ENCODE results near the gene CEP192.
"Not testable (repeated sequence)": the region's sequence is repeated elsewhere in the genome, so short reads cannot be mapped to it uniquely, and the experiment has no call there.

Gene CEP192

GRCh38 chr18:12990967-12991820, at the start of gene CEP192:
Gene CEP192, plus strand, starts transcription at chr18:12991362. Its CDS starts 8,063 bp downstream, at chr18:12999425.
- DNase-seq (ENCODE audit: low read depth in 1 of 2, low spot score in 1 of 2): peak; percentile 90 to 94

- no peak for DNase-seq (ENCODE audit: low read depth in 1 of 2, low spot score in 1 of 2)
These were observed 47.9 kb upstream of the CEP192 start for GRCh38 chr18:12943215-12943614.

GRCh38 chr18:12944709-12945108, 46.5 kb upstream of the CEP192 start:
- no peak for DNase-seq (ENCODE audit: low read depth in 1 of 2, low spot score in 1 of 2)

- DNase-seq (ENCODE audit: low read depth in 1 of 2, low spot score in 1 of 2): no peak
These were observed 44.4 kb upstream of the CEP192 start for GRCh38 chr18:12946549-12947284.

- peak; percentile 99 for DNase-seq (ENCODE audit: low read depth in 1 of 2, low spot score in 1 of 2)
These were observed 43.7 kb upstream of the CEP192 start, which contains the start of gene SEH1L for GRCh38 chr18:12947285-12948049. Gene SEH1L, plus strand, starts transcription at chr18:12948011. Its CDS starts 111 bp downstream, at chr18:12948122.

GRCh38 chr18:12948050-12948804, 42.9 kb upstream of the CEP192 start:
- peak; percentile 96 to 97 for DNase-seq (ENCODE audit: low read depth in 1 of 2, low spot score in 1 of 2)

- no peak for DNase-seq (ENCODE audit: low read depth in 1 of 2, low spot score in 1 of 2)
These were observed 32.7 kb upstream of the CEP192 start for GRCh38 chr18:12958478-12958877.

GRCh38 chr18:12960395-12960794, 30.8 kb upstream of the CEP192 start:
- DNase-seq (ENCODE audit: low read depth in 1 of 2, low spot score in 1 of 2): no peak

GRCh38 chr18:12960853-12961397, 30.2 kb upstream of the CEP192 start:
- no peak for DNase-seq (ENCODE audit: low read depth in 1 of 2, low spot score in 1 of 2)

- DNase-seq (ENCODE audit: low read depth in 1 of 2, low spot score in 1 of 2): no peak
These were observed 28.1 kb upstream of the CEP192 start for GRCh38 chr18:12963069-12963468.

- no peak for DNase-seq (ENCODE audit: low read depth in 1 of 2, low spot score in 1 of 2)
These were observed 23.0 kb upstream of the CEP192 start for GRCh38 chr18:12968115-12968514.

- DNase-seq (ENCODE audit: low read depth in 1 of 2, low spot score in 1 of 2): no peak
These were observed 22.5 kb upstream of the CEP192 start for GRCh38 chr18:12968619-12969018.

- DNase-seq (ENCODE audit: low read depth in 1 of 2, low spot score in 1 of 2): no peak
These were observed 17.5 kb upstream of the CEP192 start for GRCh38 chr18:12973562-12974213.

GRCh38 chr18:12975488-12975887, 15.7 kb upstream of the CEP192 start:
- DNase-seq (ENCODE audit: low read depth in 1 of 2, low spot score in 1 of 2): no peak

- no peak for DNase-seq (ENCODE audit: low read depth in 1 of 2, low spot score in 1 of 2)
These were observed 14.9 kb upstream of the CEP192 start for GRCh38 chr18:12976305-12976704.

GRCh38 chr18:12980065-12980464, 11.1 kb upstream of the CEP192 start:
- DNase-seq (ENCODE audit: low read depth in 1 of 2, low spot score in 1 of 2): not testable (repeated sequence)

- no peak for DNase-seq (ENCODE audit: low read depth in 1 of 2, low spot score in 1 of 2)
These were observed 1.6 kb upstream of the CEP192 start for GRCh38 chr18:12989397-12990122.

GRCh38 chr18:12990123-12990475, 1.1 kb upstream of the CEP192 start:
- DNase-seq (ENCODE audit: low read depth in 1 of 2, low spot score in 1 of 2): no peak

GRCh38 chr18:12990641-12990966, 558 bp upstream of the CEP192 start:
- DNase-seq (ENCODE audit: low read depth in 1 of 2, low spot score in 1 of 2): no peak

- DNase-seq (ENCODE audit: low read depth in 1 of 2, low spot score in 1 of 2): no peak
These were observed 638 bp downstream of the CEP192 start for GRCh38 chr18:12991821-12992179.

All from stimulated activated CD4-positive, alpha-beta T cell treated with anti-CD3 and anti-CD28 coated beads, Interleukin-15, amount 100 ng/mL, for 1 hour (primary cell).